ENCODE data around the gene TUBA3E.
"Not testable (repeated sequence)": the region's sequence is repeated elsewhere in the genome, so short reads cannot be mapped to it uniquely, and the experiment has no call there.

TUBA3E gene

DNA sequence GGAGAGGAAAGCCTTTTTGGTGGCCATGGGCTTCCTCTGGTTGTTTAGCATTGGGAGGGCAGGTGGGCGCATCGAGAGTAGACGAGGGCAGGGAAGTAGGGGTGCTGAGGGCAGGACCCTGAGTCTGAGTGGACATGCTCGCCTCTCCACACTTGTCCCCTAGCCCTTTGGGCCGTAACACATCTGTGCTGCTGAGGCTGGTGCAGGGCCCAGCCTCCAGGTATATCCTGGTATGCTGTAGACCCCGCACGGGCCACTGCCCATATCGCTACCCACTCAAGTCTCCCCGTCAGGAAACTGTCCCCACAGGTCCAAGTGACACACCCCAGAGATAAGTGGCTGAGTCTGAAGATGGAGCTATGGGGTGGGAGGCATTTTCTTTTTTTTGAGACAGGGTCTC, 39.6 kb downstream of the TUBA3E start:
- H3K27ac ChIP-seq (ENCODE audit: extremely low read depth, low read depth, low read length), result no peak overlapping the region

DNA sequence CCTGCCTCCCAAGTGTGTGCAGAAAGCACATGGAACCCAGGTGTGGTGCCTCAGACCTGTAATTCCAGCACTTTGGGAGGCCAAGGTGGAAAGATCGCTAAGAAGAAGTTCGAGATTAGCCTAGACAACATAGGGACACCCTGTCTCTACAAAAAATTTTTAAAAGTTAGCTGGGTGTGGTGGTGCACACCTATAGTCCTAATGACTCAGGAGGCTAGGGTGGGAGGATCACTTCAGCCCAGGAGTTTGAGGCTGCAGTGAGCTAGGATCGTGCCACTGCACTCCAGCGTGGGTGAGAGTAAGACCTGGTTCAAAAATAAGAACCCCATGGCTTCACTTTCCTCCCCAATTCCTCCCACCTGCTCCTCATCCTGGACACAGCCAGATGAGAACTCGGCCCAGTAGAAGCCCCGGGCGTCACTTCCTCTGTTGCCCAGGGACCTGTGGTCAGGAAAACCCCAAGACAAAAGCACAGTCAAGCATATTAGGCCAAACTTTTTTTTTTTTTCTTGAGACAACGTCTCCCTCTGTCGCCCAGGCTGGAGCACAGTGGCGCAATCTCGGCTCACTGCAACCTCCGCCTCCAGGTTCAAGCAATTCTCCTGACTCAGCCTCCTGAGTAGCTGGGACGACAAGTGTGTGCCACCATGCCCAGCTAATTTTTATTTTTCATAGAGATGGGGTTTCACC, 40.3 kb downstream of the TUBA3E start:
- peaks cover 4 to 83% of the 10 kb centered on the region in 2 experiments; a peak in 2 of 3 replicates for H3K36me3 ChIP-seq (ENCODE audit: control insufficient read depth in 2 of 2, insufficient read depth in 1 of 2, low read length in 2 of 2)

More for the DNA sequence above, 39.6 kb downstream of the TUBA3E start:
- peaks cover 4 to 84% of the 10 kb centered on the region in 2 experiments; a peak in 2 of 3 replicates for H3K36me3 ChIP-seq (ENCODE audit: control insufficient read depth in 2 of 2, insufficient read depth in 1 of 2, low read length in 2 of 2)
- TF ChIP-seq ELK4 (IDR thresholded peaks at IDR 0.05; ENCODE audit: borderline replicate concordance, low read depth, low read length) (no peak), ZBTB10 (tag by site-specific recombination; IDR thresholded peaks at IDR 0.05) (no peak)
- no peaks in the 10 kb centered on the region for H3K4me1 ChIP-seq (ENCODE audit: control insufficient read depth, insufficient read depth, low read length)
- no peak overlapping the region for H3K4me3 ChIP-seq (ENCODE audit: low read depth, low read length)
- POLR2A ChIA-PET, result interaction anchor here (1.3 kb wide), 1 partner anchor 12 kb away, joined by 4 read pairs; no protein-coding TSS in a partner anchor
- CTCF ChIA-PET, result no interaction called here
- H3K9me3 ChIP-seq (ENCODE audit: control insufficient read depth, insufficient read depth, low read depth, low read length), result no peaks in the 10 kb centered on the region

GRCh38 chr2:130157354-130157753, 40.9 kb downstream of the TUBA3E start:
- CTCF ChIA-PET; H3K9me3 ChIP-seq (ENCODE audit: control insufficient read depth, insufficient read depth, low read depth, low read length); H3K4me3 ChIP-seq (ENCODE audit: low read depth, low read length); POLR2A ChIA-PET; H3K4me1 ChIP-seq (ENCODE audit: control insufficient read depth, insufficient read depth, low read length); H3K27ac ChIP-seq (ENCODE audit: extremely low read depth, low read depth, low read length): not testable (repeated sequence)
- peaks cover 4 to 83% of the 10 kb centered on the region in 2 experiments; a peak in 2 of 3 replicates for H3K36me3 ChIP-seq (ENCODE audit: control insufficient read depth in 2 of 2, insufficient read depth in 1 of 2, low read length in 2 of 2)
- peak; percentile 63 for TF ChIP-seq ZFHX2 (tag by site-specific recombination; conservative IDR thresholded peaks at IDR 0.05)
- TF ChIP-seq ZNF600 (tag by site-specific recombination; IDR thresholded peaks at IDR 0.05), result peak; percentile 51; the same call in 1 of the 2 replicates
- peak; percentile 65; the same call in 1 of the 2 replicates for TF ChIP-seq EGR2 (tag by site-specific recombination; IDR thresholded peaks at IDR 0.05; ENCODE audit: low read depth)
- peak; percentile 27; the same call in 1 of the 2 replicates for TF ChIP-seq GLIS2 (tag by site-specific recombination; IDR thresholded peaks at IDR 0.05)
- peak; percentile 45 for TF ChIP-seq ZIC2 (tag by site-specific recombination; IDR thresholded peaks at IDR 0.05)

More for the DNA sequence above, 40.3 kb downstream of the TUBA3E start:
- CTCF ChIA-PET; H3K4me3 ChIP-seq (ENCODE audit: low read depth, low read length); H3K9me3 ChIP-seq (ENCODE audit: control insufficient read depth, insufficient read depth, low read depth, low read length); H3K4me1 ChIP-seq (ENCODE audit: control insufficient read depth, insufficient read depth, low read length); POLR2A ChIA-PET; H3K27ac ChIP-seq (ENCODE audit: extremely low read depth, low read depth, low read length): not testable (repeated sequence)
- TF ChIP-seq PRDM10 (tag by site-specific recombination; IDR thresholded peaks at IDR 0.05), result peak; percentile 14; the same call in 1 of the 2 replicates

- peaks cover 4 to 85% of the 10 kb centered on the region in 2 experiments; a peak in 2 of 3 replicates for H3K36me3 ChIP-seq (ENCODE audit: control insufficient read depth in 2 of 2, insufficient read depth in 1 of 2, low read length in 2 of 2)
- TF ChIP-seq ZBTB8A (tag by site-specific recombination; IDR thresholded peaks at IDR 0.05) (no peak), SCRT1 (tag by site-specific recombination; IDR thresholded peaks at IDR 0.05; ENCODE audit: borderline replicate concordance) (no peak), ZNF768 (tag by site-specific recombination; IDR thresholded peaks at IDR 0.05) (peak; percentile 77; the same call in 1 of the 2 replicates)
- no peaks in the 10 kb centered on the region for H3K4me1 ChIP-seq (ENCODE audit: control insufficient read depth, insufficient read depth, low read length)
- CTCF ChIA-PET, result interaction anchor here (1.1 kb wide), 1 partner anchor 220 kb away, joined by 4 read pairs; no protein-coding TSS in a partner anchor
- POLR2A ChIA-PET, result no interaction called here
- H3K9me3 ChIP-seq (ENCODE audit: control insufficient read depth, insufficient read depth, low read depth, low read length), result no peaks in the 10 kb centered on the region
- no peak overlapping the region for H3K27ac ChIP-seq (ENCODE audit: extremely low read depth, low read depth, low read length)
- H3K4me3 ChIP-seq (ENCODE audit: low read depth, low read length), result no peak overlapping the region
These were observed 41.6 kb downstream of the TUBA3E start for GRCh38 chr2:130156624-130157004.
